Measurements from ENCODE around the gene PTOV1. TPM values are rescaled to one million over a fixed set of nuclear protein-coding genes. Genes with fewer than 3 reads are reported as not detected.

The PTOV1 gene
- total and polyA plus RNA-seq, 2 of the 13 experiments (the other 11 are each of a cell fraction or from before 2014, with no cell fraction given): 63.5 to 68.5 TPM

GRCh38 chr19:49809160-49809940 is 41.6 kb upstream of the PTOV1 start (continued):
- TF ChIP-seq TBP (CRISPR knock-in tag; IDR thresholded peaks at IDR 0.05): no peak
- TF ChIP-seq, protein P1, sequence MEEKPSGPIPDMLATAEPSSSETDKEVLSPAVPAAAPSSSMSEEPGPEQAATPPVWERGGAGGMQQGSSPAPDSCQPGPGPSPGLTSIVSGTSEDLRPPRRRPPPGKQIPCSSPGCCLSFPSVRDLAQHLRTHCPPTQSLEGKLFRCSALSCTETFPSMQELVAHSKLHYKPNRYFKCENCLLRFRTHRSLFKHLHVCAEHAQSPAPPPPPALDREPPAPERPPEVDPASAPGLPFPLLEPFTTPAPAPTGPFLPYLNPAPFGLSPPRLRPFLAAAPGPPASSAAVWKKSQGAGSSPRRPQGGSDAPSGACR (CRISPR knock-in tag; IDR thresholded peaks at IDR 0.05): peak; percentile 88; the same call in 1 of the 2 replicates

DNA sequence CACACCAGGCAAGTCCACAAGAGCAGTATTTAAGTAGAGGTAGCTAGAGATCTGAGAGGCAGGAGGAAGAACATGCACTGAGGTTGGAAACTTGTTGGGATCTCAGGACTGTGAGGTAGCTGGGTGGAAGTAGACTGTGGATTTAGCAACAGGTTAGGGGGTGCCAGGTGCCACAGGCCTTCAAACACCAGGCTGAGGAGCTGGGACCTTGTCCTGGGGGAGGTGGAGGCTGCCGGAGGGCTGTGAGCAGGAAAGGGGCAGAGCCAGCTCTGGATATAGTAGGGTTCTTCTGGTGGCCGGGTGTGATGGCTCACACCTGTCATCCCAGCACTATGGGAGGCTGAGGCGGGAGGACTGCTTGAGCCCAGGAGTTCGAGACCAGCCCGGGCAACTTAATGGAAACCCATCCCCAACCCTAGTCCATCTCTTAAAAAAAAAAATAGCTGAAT is 41.0 kb upstream of the PTOV1 start:
- ATAC-seq (peak; percentile 5; the same call in 2 of the 3 replicates), DNase-seq (ENCODE audit: low spot score) (no peak), FAIRE-seq (no peak)
- no peaks in the 10 kb centered on the region; a peak in 1 of 5 replicates for H3K36me3 ChIP-seq (replicated peaks in 1 of 2; ENCODE audit: control insufficient read depth in 1 of 2, insufficient read depth in 2 of 2, low read length in 2 of 2)
- H4K20me1 ChIP-seq (ENCODE audit: insufficient read depth, low read length): no peaks in the 10 kb centered on the region
- peak overlapping the region; percentile 52; the same call in 1 of the 2 replicates for H3K9ac ChIP-seq (ENCODE audit: insufficient read depth, low read depth, low read length)
- BruUV-seq (replicated peaks): no TSS peak
- no peaks in the 10 kb centered on the region for H3K27me3 ChIP-seq (ENCODE audit: control insufficient read depth in 1 of 2, insufficient read depth in 2 of 2, low read length in 2 of 2)
- POLR2A ChIA-PET: interaction anchor here (0.7 to 1.7 kb wide), 5 partner anchors 38 to 448 kb away, joined by 3 to 5 read pairs (median 4); partner anchors contain the start of genes PRMT1 and TEAD2
- H3K9me3 ChIP-seq (ENCODE audit: low read length): no peaks in the 10 kb centered on the region
- in situ Hi-C loops (cut with HindIII; ENCODE audit: extremely low pct_ligation_motif_present, low pct_unique_long_range_greater_than_20kb): no loop called here
- no peak overlapping the region for H3K27ac ChIP-seq (ENCODE audit: extremely low read length, insufficient read depth, low read length)
- peak overlapping the region; percentile 60 for H2AFZ ChIP-seq (ENCODE audit: low read length)
- H3K4me3 ChIP-seq (replicated peaks in 1 of 3; ENCODE audit: insufficient read depth in 1 of 3, low read depth in 2 of 3, low read length in 3 of 3): peak overlapping the region; percentile 54 to 72 (median 62); a peak in 4 of 6 replicates
- H3K79me2 ChIP-seq (ENCODE audit: insufficient read depth, low read length): no peaks in the 10 kb centered on the region
- WGBS (ENCODE audit: low lambda C conversion rate): 75% methylated on average over 5 of the region's 5 CpGs
- CTCF ChIA-PET (ENCODE audit: low intra/inter-chr PET ratio, low total read pairs): no interaction called here
- peaks cover 14% of the 10 kb centered on the region for H3K4me1 ChIP-seq (ENCODE audit: insufficient read depth, low read length)
- intact Hi-C loops (cut with micrococcal nuclease; ENCODE audit: unreplicated experiment): loop anchor here (10.0 kb wide), 1 partner anchor 45 kb away; the partner anchor contains the start of genes AP2A1 and TSKS
- peak overlapping the region; percentile 79 for H3K4me2 ChIP-seq (ENCODE audit: low read depth, low read length)
- TF ChIP-seq, protein P2, sequence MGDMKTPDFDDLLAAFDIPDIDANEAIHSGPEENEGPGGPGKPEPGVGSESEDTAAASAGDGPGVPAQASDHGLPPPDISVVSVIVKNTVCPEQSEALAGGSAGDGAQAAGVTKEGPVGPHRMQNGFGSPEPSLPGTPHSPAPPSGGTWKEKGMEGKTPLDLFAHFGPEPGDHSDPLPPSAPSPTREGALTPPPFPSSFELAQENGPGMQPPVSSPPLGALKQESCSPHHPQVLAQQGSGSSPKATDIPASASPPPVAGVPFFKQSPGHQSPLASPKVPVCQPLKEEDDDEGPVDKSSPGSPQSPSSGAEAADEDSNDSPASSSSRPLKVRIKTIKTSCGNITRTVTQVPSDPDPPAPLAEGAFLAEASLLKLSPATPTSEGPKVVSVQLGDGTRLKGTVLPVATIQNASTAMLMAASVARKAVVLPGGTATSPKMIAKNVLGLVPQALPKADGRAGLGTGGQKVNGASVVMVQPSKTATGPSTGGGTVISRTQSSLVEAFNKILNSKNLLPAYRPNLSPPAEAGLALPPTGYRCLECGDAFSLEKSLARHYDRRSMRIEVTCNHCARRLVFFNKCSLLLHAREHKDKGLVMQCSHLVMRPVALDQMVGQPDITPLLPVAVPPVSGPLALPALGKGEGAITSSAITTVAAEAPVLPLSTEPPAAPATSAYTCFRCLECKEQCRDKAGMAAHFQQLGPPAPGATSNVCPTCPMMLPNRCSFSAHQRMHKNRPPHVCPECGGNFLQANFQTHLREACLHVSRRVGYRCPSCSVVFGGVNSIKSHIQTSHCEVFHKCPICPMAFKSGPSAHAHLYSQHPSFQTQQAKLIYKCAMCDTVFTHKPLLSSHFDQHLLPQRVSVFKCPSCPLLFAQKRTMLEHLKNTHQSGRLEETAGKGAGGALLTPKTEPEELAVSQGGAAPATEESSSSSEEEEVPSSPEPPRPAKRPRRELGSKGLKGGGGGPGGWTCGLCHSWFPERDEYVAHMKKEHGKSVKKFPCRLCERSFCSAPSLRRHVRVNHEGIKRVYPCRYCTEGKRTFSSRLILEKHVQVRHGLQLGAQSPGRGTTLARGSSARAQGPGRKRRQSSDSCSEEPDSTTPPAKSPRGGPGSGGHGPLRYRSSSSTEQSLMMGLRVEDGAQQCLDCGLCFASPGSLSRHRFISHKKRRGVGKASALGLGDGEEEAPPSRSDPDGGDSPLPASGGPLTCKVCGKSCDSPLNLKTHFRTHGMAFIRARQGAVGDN (CRISPR knock-in tag; IDR thresholded peaks at IDR 0.05): peak; percentile 41
- TF ChIP-seq THYN1 (CRISPR knock-in tag; IDR thresholded peaks at IDR 0.05; ENCODE audit: borderline replicate concordance, low read depth) (no peak), NFE2 (CRISPR knock-in tag; IDR thresholded peaks at IDR 0.05) (no peak), KIAA2018 (CRISPR knock-in tag; IDR thresholded peaks at IDR 0.05; ENCODE audit: borderline replicate concordance) (no peak), ZNF329 (CRISPR knock-in tag; IDR thresholded peaks at IDR 0.05; ENCODE audit: low read depth) (no peak)

Measured in HepG2 (cell line).